Lower leg skin (tissue), 3 donors: Measurements from ENCODE around the gene ALDH1B1.

ENCODE experiments used
- POLR2A ChIP-seq, 2 donors: fragments of 450-650 bp; IDR thresholded peaks; one replicate each; pipeline ENCODE4 v1.6.1; 2016 to 2017; ENCODE audit warnings: antibody characterized with exemption in 2 of 2, mild to moderate bottlenecking in 1 of 2, moderate library complexity in 1 of 2
- TF ChIP-seq, protein P1 (sequence below), 3 donors: fragments of 450-650 bp; IDR thresholded peaks; one replicate each; pipeline ENCODE4 v1.5.1; 2016; ENCODE audit warnings: antibody characterized with exemption in 3 of 3, mild to moderate bottlenecking in 3 of 3, moderate library complexity in 2 of 3

DNA sequence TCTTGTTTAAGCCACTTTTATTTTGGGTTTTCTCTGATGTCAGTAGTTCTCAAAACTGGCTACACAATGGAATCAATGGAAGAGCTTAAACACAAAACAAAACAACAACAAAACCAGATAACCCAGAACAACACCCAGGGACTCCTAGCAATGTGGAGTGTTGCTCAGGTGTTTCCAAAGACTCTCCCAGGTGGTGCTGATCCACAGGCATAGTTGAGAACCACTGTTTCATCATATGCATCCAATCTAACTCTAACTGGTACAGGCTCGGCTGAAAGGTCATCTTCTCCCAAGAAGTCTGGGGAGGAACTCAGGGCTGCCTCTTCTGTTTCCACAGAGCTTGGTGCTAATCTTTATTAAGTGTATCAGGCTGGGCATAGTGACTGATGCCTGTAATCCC lies 5.4 kb upstream of the ALDH1B1 start:
- TF ChIP-seq, protein P1, sequence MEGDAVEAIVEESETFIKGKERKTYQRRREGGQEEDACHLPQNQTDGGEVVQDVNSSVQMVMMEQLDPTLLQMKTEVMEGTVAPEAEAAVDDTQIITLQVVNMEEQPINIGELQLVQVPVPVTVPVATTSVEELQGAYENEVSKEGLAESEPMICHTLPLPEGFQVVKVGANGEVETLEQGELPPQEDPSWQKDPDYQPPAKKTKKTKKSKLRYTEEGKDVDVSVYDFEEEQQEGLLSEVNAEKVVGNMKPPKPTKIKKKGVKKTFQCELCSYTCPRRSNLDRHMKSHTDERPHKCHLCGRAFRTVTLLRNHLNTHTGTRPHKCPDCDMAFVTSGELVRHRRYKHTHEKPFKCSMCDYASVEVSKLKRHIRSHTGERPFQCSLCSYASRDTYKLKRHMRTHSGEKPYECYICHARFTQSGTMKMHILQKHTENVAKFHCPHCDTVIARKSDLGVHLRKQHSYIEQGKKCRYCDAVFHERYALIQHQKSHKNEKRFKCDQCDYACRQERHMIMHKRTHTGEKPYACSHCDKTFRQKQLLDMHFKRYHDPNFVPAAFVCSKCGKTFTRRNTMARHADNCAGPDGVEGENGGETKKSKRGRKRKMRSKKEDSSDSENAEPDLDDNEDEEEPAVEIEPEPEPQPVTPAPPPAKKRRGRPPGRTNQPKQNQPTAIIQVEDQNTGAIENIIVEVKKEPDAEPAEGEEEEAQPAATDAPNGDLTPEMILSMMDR (IDR thresholded peaks at IDR 0.05), result no peak
- no peak for TF ChIP-seq POLR2A (IDR thresholded peaks at IDR 0.05)
